ENCODE measurements around the gene POLD1. TPM values are rescaled to one million over a fixed set of nuclear protein-coding genes. Genes with fewer than 3 reads are reported as not detected.
A peak's percentile ranks its signal among the peaks of the same experiment; 100 is the strongest.
"Not testable (repeated sequence)": the region's sequence is repeated elsewhere in the genome, so short reads cannot be mapped to it uniquely, and the experiment has no call there.

Gene POLD1
- total RNA-seq, 1 experiment from 2014 or later: 56.0 TPM

- DNase-seq (ENCODE audit: low read depth): no peak
Observed at GRCh38 chr19:50435627-50436026, 51.5 kb downstream of the POLD1 start.

GRCh38 chr19:50437862-50438449 lies 53.8 kb downstream of the POLD1 start:
- DNase-seq (ENCODE audit: low read depth): no peak

- not testable (repeated sequence) for DNase-seq (ENCODE audit: low read depth)
Observed at GRCh38 chr19:50439130-50439529, 55.0 kb downstream of the POLD1 start.

GRCh38 chr19:50444059-50444458 lies 59.9 kb downstream of the POLD1 start:
- DNase-seq (ENCODE audit: low read depth): no peak

- DNase-seq (ENCODE audit: low read depth): no peak
Observed at GRCh38 chr19:50447053-50447452, 62.9 kb downstream of the POLD1 start.

- DNase-seq (ENCODE audit: low read depth): no peak
Observed at GRCh38 chr19:50447750-50448149, 63.6 kb downstream of the POLD1 start.

GRCh38 chr19:50449236-50449899 lies 65.2 kb downstream of the POLD1 start:
- peak; percentile 43 for DNase-seq (ENCODE audit: low read depth)

- DNase-seq (ENCODE audit: low read depth): no peak
Observed at GRCh38 chr19:50450369-50451222, 66.4 kb downstream of the POLD1 start.

- no peak for DNase-seq (ENCODE audit: low read depth)
Observed at GRCh38 chr19:50451223-50451534, 67.0 kb downstream of the POLD1 start.

GRCh38 chr19:50453243-50453642 lies 69.1 kb downstream of the POLD1 start:
- DNase-seq (ENCODE audit: low read depth): no peak

GRCh38 chr19:50455992-50456391 lies 71.8 kb downstream of the POLD1 start:
- no peak for DNase-seq (ENCODE audit: low read depth)

GRCh38 chr19:50457300-50457699 lies 73.2 kb downstream of the POLD1 start:
- DNase-seq (ENCODE audit: low read depth): no peak

- DNase-seq (ENCODE audit: low read depth): no peak
Observed at GRCh38 chr19:50458396-50459066, 74.4 kb downstream of the POLD1 start.

GRCh38 chr19:50459067-50459456 lies 74.9 kb downstream of the POLD1 start:
- DNase-seq (ENCODE audit: low read depth): no peak

- no peak for DNase-seq (ENCODE audit: low read depth)
Observed at GRCh38 chr19:50459638-50460037, 75.5 kb downstream of the POLD1 start.

- DNase-seq (ENCODE audit: low read depth): peak; percentile 38
Observed at GRCh38 chr19:50460161-50460765, 76.1 kb downstream of the POLD1 start.

- DNase-seq (ENCODE audit: low read depth): peak; percentile 58
Observed at GRCh38 chr19:50461066-50461875, 77.1 kb downstream of the POLD1 start.

- DNase-seq (ENCODE audit: low read depth): no peak
Observed at GRCh38 chr19:50462970-50463369, 78.8 kb downstream of the POLD1 start.

- no peak for DNase-seq (ENCODE audit: low read depth)
Observed at GRCh38 chr19:50464348-50464747, 80.2 kb downstream of the POLD1 start.

- no peak for DNase-seq (ENCODE audit: low read depth)
Observed at GRCh38 chr19:50465000-50465399, 80.9 kb downstream of the POLD1 start.

Measured in LHCN-M2 (cell line).